ENCODE measurements around the gene HSPB9. TPM values are rescaled to one million over a fixed set of nuclear protein-coding genes. Genes with fewer than 3 reads are reported as not detected.

The HSPB9 gene
- total RNA-seq, 2 donors from 2014 or later, result 0.22 TPM; not detected in 1

- Histone ChIP-seq H3K27ac (ENCODE audit: low read depth, low read length) (no peak overlapping the region), H3K9ac (ENCODE audit: extremely low read depth, low read length, poor library complexity, severe bottlenecking) (no peak overlapping the region), H3K4me1 (ENCODE audit: control insufficient read depth, insufficient read depth, low read length) (no peaks in the 10 kb centered on the region), H3K4me3 (ENCODE audit: low read length) (no peak overlapping the region), H3K9me3 (ENCODE audit: control insufficient read depth, low read length) (no peaks in the 10 kb centered on the region), H3K36me3 (ENCODE audit: control insufficient read depth, insufficient read depth, low read length) (no peaks in the 10 kb centered on the region), H3K27me3 (ENCODE audit: control insufficient read depth, insufficient read depth, low read length, poor library complexity, severe bottlenecking) (no peaks in the 10 kb centered on the region)
- H3K4me1 Mint-ChIP-seq, result no peaks in the 10 kb centered on the region
- WGBS, 2 experiments (ENCODE audit: insufficient coverage in 1 of 2, insufficient read length in 1 of 2), result 97 to 98% methylated on average over 6 to 8 of the region's 8 CpGs
- no peak overlapping the region for H3K4me3 Mint-ChIP-seq
- peaks cover 5% of the 10 kb centered on the region for H3K27me3 Mint-ChIP-seq (ENCODE audit: insufficient read depth)
- H3K27ac Mint-ChIP-seq, result no peak overlapping the region
- H3K36me3 Mint-ChIP-seq (ENCODE audit: low read depth), result no peaks in the 10 kb centered on the region
- TF ChIP-seq CTCF (conservative IDR thresholded peaks at IDR 0.05), result no peak
- no peaks in the 10 kb centered on the region for H3K9me3 Mint-ChIP-seq
- no peak for DNase-seq
Measured at GRCh38 chr17:42167807-42168206, 45.2 kb downstream of the HSPB9 start.

- Mint-ChIP-seq H3K9me3 (no peaks in the 10 kb centered on the region), H3K4me3 (no peak overlapping the region), H3K4me1 (no peaks in the 10 kb centered on the region), H3K27ac (no peak overlapping the region), H3K27me3 (ENCODE audit: insufficient read depth) (peaks cover 5% of the 10 kb centered on the region), H3K36me3 (ENCODE audit: low read depth) (no peaks in the 10 kb centered on the region)
- WGBS, 2 experiments (ENCODE audit: insufficient coverage in 1 of 2, insufficient read length in 1 of 2), result 95 to 98% methylated on average over 24 to 29 of the region's 29 CpGs
- Histone ChIP-seq H3K9me3 (ENCODE audit: control insufficient read depth, low read length) (no peaks in the 10 kb centered on the region), H3K27me3 (ENCODE audit: control insufficient read depth, insufficient read depth, low read length, poor library complexity, severe bottlenecking) (no peaks in the 10 kb centered on the region), H3K4me3 (ENCODE audit: low read length) (no peak overlapping the region), H3K9ac (ENCODE audit: extremely low read depth, low read length, poor library complexity, severe bottlenecking) (no peak overlapping the region), H3K4me1 (ENCODE audit: control insufficient read depth, insufficient read depth, low read length) (no peaks in the 10 kb centered on the region), H3K27ac (ENCODE audit: low read depth, low read length) (no peak overlapping the region), H3K36me3 (ENCODE audit: control insufficient read depth, insufficient read depth, low read length) (no peaks in the 10 kb centered on the region)
- TF ChIP-seq CTCF (conservative IDR thresholded peaks at IDR 0.05), result no peak
- DNase-seq, result no peak
Measured at GRCh38 chr17:42169351-42169750, 46.7 kb downstream of the HSPB9 start.

DNA sequence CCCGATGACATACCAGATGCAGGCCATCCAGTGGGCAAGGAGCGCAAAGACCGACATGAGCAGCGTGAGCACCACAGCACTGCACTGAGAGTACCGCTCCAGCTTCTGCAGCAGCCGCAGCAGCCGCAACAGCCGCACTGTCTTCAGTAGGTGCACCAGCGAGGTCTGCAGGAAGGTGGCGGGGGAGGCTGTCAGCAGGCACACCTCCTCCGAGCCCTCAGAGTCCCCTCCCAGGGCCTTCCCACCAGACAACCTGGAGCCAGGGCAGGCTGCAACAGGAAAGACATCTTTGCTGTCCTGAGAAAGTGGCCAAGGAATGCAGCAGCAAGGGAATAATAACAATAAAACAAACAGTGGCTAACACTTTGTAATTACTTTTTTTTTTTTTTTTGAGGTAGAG is 49.2 kb downstream of the HSPB9 start:
- no peaks in the 10 kb centered on the region for H3K27me3 ChIP-seq (ENCODE audit: control insufficient read depth, insufficient read depth, low read length, poor library complexity, severe bottlenecking)
- H3K9me3 Mint-ChIP-seq, result no peaks in the 10 kb centered on the region
- no peak overlapping the region for H3K4me3 ChIP-seq (ENCODE audit: low read length)
- H3K27me3 Mint-ChIP-seq (ENCODE audit: insufficient read depth), result peaks cover 12% of the 10 kb centered on the region
- DNase-seq, result peak; percentile 75
- no peaks in the 10 kb centered on the region for H3K36me3 ChIP-seq (ENCODE audit: control insufficient read depth, insufficient read depth, low read length)
- peak; percentile 33 for TF ChIP-seq CTCF (conservative IDR thresholded peaks at IDR 0.05)
- no peak overlapping the region for H3K27ac ChIP-seq (ENCODE audit: low read depth, low read length)
- H3K9me3 ChIP-seq (ENCODE audit: control insufficient read depth, low read length), result no peaks in the 10 kb centered on the region
- H3K4me1 Mint-ChIP-seq, result no peaks in the 10 kb centered on the region
- no peak overlapping the region for H3K9ac ChIP-seq (ENCODE audit: extremely low read depth, low read length, poor library complexity, severe bottlenecking)
- no peaks in the 10 kb centered on the region for H3K4me1 ChIP-seq (ENCODE audit: control insufficient read depth, insufficient read depth, low read length)
- no peak overlapping the region for H3K4me3 Mint-ChIP-seq
- 69 to 74% methylated on average over 6 to 11 of the region's 11 CpGs for WGBS, 2 experiments (ENCODE audit: insufficient coverage in 1 of 2, insufficient read length in 1 of 2)
- H3K27ac Mint-ChIP-seq, result no peak overlapping the region
- H3K36me3 Mint-ChIP-seq (ENCODE audit: low read depth), result no peaks in the 10 kb centered on the region

Other genes starting within 250 kb of the HSPB9 start
- 100 to 1,000 TPM; 261 to 304 TPM for gene ACLY, start 203.9 kb upstream of the HSPB9 start, total RNA-seq
- gene ODAD4, start 192.2 kb upstream of the HSPB9 start, total RNA-seq, result 1 to 10 TPM; 3.9 to 4.7 TPM
- 10 to 100 TPM; 64.3 to 79.6 TPM for gene CNP, start 156.0 kb upstream of the HSPB9 start, total RNA-seq
- gene DNAJC7, start 105.4 kb upstream of the HSPB9 start, total RNA-seq, result 100 to 1,000 TPM; 112 to 116 TPM
- gene NKIRAS2, start 102.7 kb upstream of the HSPB9 start, total RNA-seq, result 10 to 100 TPM; 48.0 to 51.2 TPM
- gene C17orf113, start 72.2 kb upstream of the HSPB9 start, total RNA-seq, result 1 to 10 TPM; 1.7 to 2.9 TPM
- gene ZNF385C, start 24.3 kb upstream of the HSPB9 start, total RNA-seq, result 1 to 10 TPM; 1.4 to 2.1 TPM
- under 1 TPM; 0.38 to 0.48 TPM for gene DHX58, start 10.1 kb upstream of the HSPB9 start, total RNA-seq
- gene KAT2A, start 1.4 kb upstream of the HSPB9 start, total RNA-seq, result 10 to 100 TPM; 48.0 to 57.6 TPM
- 10 to 100 TPM; 61.0 to 67.8 TPM for gene RAB5C, start 32.2 kb downstream of the HSPB9 start, total RNA-seq
- not detected for gene KCNH4, start 58.3 kb downstream of the HSPB9 start, total RNA-seq
- gene HCRT, start 62.6 kb downstream of the HSPB9 start, total RNA-seq, result not detected
- 1 to 10 TPM; 4.4 to 8.4 TPM for gene GHDC, start 71.7 kb downstream of the HSPB9 start, total RNA-seq
- gene STAT5B, start 153.6 kb downstream of the HSPB9 start, total RNA-seq, result 10 to 100 TPM; 35.7 to 51.4 TPM
- gene STAT5A, start 165.7 kb downstream of the HSPB9 start, total RNA-seq, result 1 to 10 TPM; 3.5 to 4.8 TPM